ENCODE measurements around the gene NBAS. TPM values are rescaled to one million over a fixed set of nuclear protein-coding genes. Genes with fewer than 3 reads are reported as not detected.

Gene NBAS
- total and polyA plus RNA-seq, 9 of the 15 experiments (the other 6 are each of a cell fraction or from before 2014, with no cell fraction given): 15.3 to 94.4 (median 69.9) TPM

DNA sequence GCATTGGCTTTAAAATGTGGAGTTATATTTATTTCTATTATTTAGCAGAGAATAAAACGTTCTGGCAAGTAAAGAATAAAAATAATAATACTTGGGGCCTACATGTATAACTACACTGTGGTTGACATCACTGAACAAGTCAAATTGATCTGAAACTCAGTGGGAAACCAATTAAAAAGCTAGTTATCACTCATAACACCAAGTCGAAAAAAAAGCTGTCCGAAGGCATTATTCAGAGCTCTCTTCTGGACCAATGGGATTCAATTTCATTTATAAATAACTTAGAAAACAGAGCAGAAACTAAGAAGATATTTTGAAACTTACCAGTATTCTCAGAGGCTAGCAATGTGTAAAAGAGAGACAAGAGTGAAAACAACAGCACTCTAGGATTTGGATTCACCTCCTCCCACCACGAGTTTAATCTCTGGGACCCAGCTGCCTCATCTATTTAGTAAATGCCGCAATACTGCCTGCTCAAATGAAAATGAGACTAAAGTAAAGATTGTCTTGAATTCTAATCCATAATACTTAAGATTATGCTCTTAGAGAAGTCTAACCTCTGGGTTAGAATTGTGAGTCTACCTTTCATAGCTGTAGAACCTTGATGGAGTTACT is 128.4 kb downstream of the NBAS start (continued):
- TF ChIP-seq TAL1 (IDR thresholded peaks at IDR 0.05): peak; percentile 51; the same call in 1 of the 2 replicates
- TF ChIP-seq, protein P1, sequence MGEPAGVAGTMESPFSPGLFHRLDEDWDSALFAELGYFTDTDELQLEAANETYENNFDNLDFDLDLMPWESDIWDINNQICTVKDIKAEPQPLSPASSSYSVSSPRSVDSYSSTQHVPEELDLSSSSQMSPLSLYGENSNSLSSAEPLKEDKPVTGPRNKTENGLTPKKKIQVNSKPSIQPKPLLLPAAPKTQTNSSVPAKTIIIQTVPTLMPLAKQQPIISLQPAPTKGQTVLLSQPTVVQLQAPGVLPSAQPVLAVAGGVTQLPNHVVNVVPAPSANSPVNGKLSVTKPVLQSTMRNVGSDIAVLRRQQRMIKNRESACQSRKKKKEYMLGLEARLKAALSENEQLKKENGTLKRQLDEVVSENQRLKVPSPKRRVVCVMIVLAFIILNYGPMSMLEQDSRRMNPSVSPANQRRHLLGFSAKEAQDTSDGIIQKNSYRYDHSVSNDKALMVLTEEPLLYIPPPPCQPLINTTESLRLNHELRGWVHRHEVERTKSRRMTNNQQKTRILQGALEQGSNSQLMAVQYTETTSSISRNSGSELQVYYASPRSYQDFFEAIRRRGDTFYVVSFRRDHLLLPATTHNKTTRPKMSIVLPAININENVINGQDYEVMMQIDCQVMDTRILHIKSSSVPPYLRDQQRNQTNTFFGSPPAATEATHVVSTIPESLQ (CRISPR knock-in tag; IDR thresholded peaks at IDR 0.05): no peak
- no peak for TF ChIP-seq ZNF77 (CRISPR knock-in tag; IDR thresholded peaks at IDR 0.05)
- TF ChIP-seq TCF3 (CRISPR knock-in tag; IDR thresholded peaks at IDR 0.05): peak; percentile 71
- no peak for TF ChIP-seq RBM17 (IDR thresholded peaks at IDR 0.05; ENCODE audit: borderline replicate concordance, low read depth, low read length)
- TF ChIP-seq, protein P2, sequence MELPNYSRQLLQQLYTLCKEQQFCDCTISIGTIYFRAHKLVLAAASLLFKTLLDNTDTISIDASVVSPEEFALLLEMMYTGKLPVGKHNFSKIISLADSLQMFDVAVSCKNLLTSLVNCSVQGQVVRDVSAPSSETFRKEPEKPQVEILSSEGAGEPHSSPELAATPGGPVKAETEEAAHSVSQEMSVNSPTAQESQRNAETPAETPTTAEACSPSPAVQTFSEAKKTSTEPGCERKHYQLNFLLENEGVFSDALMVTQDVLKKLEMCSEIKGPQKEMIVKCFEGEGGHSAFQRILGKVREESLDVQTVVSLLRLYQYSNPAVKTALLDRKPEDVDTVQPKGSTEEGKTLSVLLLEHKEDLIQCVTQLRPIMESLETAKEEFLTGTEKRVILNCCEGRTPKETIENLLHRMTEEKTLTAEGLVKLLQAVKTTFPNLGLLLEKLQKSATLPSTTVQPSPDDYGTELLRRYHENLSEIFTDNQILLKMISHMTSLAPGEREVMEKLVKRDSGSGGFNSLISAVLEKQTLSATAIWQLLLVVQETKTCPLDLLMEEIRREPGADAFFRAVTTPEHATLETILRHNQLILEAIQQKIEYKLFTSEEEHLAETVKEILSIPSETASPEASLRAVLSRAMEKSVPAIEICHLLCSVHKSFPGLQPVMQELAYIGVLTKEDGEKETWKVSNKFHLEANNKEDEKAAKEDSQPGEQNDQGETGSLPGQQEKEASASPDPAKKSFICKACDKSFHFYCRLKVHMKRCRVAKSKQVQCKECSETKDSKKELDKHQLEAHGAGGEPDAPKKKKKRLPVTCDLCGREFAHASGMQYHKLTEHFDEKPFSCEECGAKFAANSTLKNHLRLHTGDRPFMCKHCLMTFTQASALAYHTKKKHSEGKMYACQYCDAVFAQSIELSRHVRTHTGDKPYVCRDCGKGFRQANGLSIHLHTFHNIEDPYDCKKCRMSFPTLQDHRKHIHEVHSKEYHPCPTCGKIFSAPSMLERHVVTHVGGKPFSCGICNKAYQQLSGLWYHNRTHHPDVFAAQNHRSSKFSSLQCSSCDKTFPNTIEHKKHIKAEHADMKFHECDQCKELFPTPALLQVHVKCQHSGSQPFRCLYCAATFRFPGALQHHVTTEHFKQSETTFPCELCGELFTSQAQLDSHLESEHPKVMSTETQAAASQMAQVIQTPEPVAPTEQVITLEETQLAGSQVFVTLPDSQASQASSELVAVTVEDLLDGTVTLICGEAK (IDR thresholded peaks at IDR 0.05): no peak
- TF ChIP-seq, protein P2 (CRISPR knock-in tag; IDR thresholded peaks at IDR 0.05): no peak
- no peak for TF ChIP-seq HMGN3 (IDR thresholded peaks at IDR 0.05; ENCODE audit: borderline replicate concordance, extremely low read depth, insufficient read length, low read depth, low read length)
- no peak for TF ChIP-seq ZNF766 (CRISPR knock-in tag; conservative IDR thresholded peaks at IDR 0.05)
- TF ChIP-seq TEAD4 (IDR thresholded peaks at IDR 0.05; ENCODE audit: low read length): peak; percentile 54; the same call in 1 of the 2 replicates
- no peak for TF ChIP-seq TEAD4 (CRISPR knock-in tag; IDR thresholded peaks at IDR 0.05; ENCODE audit: borderline replicate concordance)
- TF ChIP-seq, protein P3, sequence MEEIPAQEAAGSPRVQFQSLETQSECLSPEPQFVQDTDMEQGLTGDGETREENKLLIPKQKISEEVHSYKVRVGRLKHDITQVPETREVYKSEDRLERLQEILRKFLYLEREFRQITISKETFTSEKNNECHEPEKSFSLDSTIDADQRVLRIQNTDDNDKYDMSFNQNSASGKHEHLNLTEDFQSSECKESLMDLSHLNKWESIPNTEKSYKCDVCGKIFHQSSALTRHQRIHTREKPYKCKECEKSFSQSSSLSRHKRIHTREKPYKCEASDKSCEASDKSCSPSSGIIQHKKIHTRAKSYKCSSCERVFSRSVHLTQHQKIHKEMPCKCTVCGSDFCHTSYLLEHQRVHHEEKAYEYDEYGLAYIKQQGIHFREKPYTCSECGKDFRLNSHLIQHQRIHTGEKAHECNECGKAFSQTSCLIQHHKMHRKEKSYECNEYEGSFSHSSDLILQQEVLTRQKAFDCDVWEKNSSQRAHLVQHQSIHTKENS (CRISPR knock-in tag; IDR thresholded peaks at IDR 0.05): no peak
- TF ChIP-seq ELF4 (CRISPR knock-in tag; IDR thresholded peaks at IDR 0.05): no peak
- no peak for TF ChIP-seq ZNF717 (CRISPR knock-in tag; IDR thresholded peaks at IDR 0.05)
- TF ChIP-seq KDM5B (IDR thresholded peaks at IDR 0.05; ENCODE audit: insufficient replicate concordance, low read depth, low read length): no peak
- TF ChIP-seq TOE1 (IDR thresholded peaks at IDR 0.05; ENCODE audit: borderline replicate concordance): no peak
- no peak for TF ChIP-seq TOE1 (CRISPR knock-in tag; IDR thresholded peaks at IDR 0.05; ENCODE audit: borderline replicate concordance, low read depth)

Measured in K562 (cell line).